Middle frontal gyrus (tissue), 1 donor: ENCODE data around the gene RRP1.

Experiments used
- DNase-seq: peaks from one replicate; pipeline ENCODE4 v3.0.0-alpha.2; 2015; ENCODE audit warnings: low spot score; ENCODE audit errors: extremely low spot score

RRP1 gene, protein sequence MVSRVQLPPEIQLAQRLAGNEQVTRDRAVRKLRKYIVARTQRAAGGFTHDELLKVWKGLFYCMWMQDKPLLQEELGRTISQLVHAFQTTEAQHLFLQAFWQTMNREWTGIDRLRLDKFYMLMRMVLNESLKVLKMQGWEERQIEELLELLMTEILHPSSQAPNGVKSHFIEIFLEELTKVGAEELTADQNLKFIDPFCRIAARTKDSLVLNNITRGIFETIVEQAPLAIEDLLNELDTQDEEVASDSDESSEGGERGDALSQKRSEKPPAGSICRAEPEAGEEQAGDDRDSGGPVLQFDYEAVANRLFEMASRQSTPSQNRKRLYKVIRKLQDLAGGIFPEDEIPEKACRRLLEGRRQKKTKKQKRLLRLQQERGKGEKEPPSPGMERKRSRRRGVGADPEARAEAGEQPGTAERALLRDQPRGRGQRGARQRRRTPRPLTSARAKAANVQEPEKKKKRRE

DNA sequence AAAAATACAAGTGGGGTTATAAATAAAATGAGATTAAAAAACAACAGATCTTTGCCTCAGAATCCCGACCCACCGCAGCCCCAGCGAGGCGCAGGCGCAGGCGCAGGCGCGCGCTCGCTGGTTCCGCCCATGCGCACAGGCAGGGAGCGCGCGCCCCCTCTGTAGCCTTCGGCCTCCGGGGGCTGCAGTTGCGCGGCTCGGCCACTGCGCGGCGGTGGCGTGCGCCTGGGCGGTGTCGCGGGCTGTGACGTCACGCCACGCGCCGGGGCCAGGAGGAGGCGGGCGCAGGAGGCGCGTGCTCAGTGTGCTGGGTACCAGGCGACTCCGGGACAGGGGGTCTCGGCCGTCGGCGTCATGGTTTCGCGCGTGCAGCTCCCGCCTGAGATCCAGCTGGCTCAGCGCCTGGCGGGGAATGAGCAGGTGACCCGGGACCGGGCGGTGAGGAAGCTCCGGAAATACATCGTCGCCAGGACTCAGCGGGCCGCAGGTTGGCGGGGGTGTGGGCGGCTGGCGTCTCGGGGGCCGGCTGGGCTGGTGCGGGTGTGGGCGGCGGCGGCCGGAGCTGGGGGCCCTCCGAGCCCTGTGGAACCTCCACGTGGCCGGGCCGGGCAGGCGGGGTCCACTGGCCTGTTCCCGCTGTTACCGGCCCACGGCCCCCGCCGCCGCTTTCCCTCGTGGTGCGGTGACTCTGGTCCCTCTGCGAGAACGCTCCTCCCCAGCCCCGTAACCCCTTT, at the start of gene RRP1:
Gene RRP1 (plus strand): TSS at position 302 of the 734 bp plus-strand sequence. CDS start 53 bp downstream, at position 355.
- peak; percentile 89 for DNase-seq

DNA sequence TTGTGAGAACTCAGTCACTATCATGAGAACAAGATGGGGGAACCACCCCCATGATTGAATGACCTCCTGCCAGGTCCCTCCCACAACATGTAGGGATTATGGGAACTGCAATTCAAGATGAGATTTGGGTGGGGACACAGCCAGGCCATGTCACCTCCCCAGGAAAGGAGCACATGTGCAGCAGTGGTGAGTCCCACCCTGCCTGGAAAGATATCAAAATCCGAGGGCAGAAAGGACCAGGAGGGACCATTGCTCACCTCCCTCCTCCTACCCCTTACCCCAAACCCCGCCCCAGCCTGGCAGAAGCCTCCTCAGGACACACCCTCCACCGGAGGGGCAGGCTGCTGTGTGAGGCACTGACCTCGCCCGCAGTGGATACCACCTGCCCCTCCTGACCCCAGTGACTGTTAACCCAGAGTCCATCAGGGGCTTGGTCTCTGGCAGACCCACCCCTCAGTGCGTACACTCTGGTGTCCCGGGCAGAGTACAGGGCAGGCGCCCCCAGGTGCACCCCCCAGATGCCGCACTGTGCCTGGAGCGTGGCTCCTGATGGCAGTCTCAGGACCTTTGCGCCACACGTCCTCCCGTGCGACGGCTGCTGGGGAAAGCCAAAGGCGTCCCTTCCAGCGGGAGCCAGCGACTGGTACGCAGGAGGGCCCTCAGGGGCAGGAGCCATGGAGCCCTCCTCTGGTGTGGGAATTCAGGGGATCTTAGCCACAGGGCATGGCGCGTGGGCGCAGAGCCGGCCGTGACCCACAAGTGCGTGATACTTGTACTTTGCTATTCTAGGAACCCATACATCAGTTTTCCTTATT, 49.5 kb upstream of the RRP1 start:
- DNase-seq = no peak

DNA sequence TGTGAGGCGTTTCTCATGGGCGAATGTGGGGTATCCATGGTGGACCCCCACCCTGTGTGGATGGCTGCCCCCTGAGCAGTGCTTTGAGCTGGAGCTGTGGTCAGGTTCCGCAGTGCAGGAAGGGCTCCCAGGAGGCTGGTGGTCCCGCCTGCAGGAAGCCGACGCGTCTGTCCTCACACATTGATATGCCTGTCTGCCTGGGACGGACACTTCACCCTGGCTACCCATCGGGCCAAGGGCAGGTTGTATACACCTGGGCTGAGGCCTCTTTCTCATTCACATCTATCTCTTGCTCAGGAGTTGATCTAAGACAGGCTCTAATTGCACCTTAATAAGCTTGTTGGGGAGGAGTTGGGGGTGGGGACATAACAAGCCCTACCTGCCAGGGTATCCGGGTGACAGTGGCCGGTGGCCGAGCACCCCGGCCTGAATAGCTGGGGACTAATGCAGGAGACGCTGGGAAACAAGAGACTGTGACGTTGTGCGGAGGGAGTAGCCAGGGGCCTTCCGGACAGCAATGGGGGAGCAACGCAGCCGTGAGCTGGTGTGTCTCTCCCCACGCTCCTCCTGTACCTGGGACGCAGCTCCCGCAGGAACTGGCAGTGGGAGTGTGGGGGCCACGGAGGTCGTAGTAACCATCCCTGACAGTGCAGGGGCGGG, 48.8 kb upstream of the RRP1 start:
- DNase-seq = no peak

DNA sequence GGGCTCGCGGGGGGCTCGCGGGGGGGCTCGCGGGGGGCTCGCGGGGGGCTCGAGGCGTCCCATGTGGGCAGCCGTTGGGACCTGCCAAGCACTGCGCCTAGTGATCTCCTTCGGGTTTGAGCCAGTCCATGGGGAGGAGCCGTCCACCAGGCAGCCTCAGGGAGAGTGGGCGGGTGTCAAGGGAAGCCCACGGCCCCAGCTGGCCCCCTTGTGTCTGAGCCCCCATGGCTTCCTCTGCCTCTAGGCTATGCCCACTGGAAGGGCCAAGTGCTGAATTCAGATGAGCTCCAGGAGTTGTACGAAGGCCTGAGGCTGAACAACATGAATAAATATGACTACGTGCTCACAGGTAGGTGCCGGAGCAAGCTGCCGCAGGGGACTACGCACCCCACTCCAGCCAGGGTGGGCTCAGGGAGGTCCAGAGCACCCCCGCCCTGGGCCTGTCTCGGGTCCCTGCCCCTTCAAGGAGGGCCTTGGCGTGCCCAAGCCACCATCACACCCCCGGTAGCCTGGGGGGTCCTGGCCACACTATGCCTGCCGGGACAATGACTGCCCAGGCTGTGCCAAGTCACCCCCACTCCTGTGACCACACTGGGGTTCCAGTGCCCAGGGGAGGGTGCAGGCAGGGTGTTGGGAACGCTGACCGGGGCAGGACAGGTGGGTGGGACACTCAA, 47.8 kb upstream of the RRP1 start:
- no peak for DNase-seq

DNA sequence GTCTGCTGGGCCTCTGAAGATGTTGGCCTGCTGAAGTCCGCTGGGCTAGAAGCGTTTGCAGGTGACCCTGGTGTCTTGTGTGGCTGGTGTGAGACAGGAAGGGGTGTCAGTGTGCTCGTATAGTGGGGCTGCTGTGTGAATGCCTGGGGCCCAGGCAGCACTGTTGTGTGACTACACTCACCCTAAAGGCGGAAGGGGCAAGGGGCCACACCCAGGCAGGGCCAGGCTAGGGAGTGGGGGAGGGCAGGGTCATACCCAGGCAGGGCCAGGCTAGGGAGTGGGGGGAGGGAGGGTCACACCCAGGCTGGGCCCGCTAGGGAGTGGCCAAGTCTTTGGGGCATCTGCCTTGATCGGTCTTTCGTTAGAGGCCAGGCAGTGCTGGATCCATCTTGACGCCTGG, 45.4 kb upstream of the RRP1 start:
- no peak for DNase-seq

DNA sequence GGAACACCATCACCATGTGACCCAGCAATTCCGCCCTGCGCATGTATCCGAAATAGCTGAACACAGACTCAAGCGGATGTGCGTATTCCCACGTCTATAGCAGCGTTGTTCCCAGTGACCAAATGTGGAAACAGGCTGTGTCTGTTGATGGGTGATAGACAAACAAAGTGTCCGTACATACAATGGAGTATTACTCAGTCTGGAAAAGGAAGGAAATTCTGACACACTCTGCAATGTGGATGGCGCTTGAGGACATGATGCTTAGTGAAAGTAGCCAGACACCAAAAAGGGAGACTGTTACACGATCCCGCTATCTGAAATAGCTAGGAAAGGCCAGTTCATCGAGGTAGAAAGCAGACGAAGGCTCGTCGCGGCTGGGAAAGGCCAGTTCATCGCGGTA, 44.7 kb upstream of the RRP1 start:
- DNase-seq = no peak

DNA sequence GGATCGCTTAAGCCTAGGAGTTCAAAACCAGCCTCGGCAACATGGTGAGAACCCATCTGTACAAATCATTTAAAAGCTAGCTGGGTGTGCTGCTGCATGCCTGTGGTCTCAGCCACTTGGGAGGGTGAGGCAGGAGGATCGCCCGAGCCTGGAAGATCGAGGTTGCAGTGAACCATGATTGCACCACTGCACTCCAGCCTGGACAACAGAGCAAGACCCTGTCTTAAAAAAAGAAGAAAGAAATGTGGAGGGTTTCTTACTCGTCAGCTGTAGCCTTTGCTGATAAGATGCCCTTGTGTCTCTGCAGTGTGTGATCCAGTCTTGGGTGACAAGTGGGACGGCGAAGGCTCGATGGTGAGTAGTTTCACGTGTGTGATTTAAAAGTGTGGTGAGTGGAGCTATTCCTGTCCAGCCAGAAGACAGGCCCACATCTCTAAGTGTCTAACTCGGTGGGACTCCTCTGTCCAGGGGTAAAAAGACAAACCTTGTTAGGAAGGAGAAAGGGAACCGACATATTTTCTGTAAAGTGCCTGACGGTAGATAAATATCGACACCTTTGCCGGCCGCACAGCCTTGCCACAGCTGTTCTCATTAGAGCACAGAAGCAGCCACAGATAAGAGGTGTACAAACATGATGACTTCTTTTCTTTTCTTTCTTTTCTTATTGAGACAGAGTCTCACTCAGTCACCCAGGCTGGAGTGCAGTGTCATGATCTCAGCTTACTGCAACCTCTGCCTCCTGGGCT, 43.4 kb upstream of the RRP1 start:
- no peak for DNase-seq

DNA sequence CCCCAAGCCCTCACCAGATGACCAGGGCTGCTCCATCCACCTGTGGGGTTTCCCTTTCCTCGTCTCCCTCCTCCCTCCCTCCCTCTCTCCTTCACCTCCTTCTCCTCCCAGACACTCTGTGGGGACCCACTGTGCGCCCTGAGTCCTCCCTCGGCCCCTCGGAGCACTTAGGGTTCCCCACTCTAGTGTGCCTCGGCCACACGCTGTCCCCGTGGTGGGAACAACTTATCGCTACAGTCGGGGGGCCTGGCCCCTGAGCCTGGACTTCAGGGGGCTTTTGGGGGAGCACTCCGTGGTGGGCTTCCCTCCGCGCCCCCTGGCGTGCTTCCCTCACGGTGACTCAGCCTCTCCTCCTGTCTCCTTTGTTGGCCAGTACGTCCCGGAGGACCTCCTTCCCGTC, 40.8 kb upstream of the RRP1 start:
- DNase-seq = no peak

DNA sequence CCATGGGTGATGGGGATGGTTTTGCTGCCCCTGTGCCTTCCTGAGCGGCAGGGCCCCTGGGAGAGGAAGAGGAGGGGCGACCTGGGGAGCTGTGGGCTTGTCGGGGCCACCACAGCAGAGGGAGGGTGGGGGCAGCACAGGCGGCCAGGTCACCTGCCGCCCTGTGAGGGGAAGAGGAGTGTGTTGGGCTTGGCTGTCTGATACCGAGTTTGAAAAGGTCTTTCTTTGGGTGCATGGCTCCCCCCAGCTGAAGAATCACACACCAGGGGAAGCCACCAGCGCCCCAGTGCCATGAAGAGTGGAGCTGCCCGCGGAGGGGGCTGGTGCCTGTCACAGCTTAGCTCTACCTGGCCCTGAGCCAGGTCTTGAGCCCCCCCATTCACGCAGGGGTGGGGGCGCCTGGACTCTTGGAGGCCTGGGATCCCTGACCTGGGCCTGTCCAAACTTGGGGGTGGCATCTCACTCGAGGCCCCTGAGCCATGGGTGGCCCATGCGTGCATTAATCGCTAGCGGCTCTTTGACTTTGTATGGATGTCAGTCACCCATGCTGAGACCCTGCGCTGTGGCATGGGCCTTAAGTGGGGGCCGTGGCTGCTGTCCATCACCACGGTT, 39.6 kb upstream of the RRP1 start:
- no peak for DNase-seq

DNA sequence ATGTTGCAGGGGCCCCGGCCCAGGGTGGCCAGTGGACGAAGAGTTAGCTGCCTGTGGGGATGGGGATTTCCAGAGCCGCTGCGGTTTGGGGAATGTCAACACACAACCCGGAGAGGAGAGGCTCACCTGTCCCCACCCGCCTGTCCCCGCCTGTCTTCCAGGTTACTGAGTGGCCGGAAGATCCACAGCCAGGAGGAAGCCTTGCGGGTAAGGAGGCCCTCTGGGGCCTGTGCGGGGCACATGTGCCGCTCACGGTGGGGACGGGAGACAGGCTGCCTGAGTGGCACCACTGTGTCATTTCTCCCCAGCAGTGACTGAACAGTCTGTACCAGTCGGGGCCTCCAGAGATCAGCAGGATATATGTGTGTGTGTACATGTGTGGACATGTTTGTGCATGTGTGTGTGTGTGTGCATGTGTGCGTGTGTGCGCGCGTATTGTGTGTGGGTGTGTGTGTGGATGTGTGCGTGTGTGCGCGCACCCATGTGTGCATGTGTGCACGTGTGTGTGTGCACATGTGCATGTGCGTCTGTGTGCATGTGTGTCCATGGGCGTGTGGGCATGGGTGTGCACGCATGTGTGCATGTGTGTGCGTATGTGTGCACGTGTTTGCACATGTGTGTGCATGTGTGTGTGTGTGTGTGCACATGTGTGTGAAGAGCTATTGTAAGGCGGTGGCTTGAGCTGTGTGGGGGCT, 38.9 kb upstream of the RRP1 start:
- no peak for DNase-seq

DNA sequence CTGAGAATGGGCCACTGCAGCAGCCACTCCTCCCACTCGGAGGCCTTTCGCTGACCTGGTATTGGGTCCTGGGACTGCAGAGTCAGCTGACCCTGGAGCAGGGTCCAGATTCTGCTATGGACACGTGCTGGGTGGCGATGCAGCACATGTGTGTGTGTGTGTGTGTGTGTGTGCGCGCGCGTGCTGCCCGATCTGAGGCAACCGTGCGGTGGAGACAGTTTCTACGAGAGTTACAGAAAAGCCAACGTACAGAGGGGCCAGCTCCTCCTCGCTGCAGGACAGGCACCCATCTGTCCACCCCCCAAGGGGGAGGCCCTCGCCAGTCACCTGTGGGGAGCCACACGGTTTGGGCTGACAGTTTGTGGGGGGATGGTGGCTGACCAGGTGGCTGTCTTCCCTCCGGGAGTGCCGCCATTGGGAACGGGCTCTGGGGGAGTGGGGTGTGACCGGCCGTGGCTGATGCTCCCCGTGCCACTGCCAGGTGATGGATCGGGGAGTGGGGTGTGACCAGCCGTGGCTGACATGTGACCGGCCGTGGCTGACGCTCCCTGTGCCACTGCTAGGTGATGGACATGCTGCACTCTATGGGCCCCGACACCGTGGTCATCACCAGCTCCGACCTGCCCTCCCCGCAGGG, 37.3 kb upstream of the RRP1 start:
- DNase-seq = no peak

DNA sequence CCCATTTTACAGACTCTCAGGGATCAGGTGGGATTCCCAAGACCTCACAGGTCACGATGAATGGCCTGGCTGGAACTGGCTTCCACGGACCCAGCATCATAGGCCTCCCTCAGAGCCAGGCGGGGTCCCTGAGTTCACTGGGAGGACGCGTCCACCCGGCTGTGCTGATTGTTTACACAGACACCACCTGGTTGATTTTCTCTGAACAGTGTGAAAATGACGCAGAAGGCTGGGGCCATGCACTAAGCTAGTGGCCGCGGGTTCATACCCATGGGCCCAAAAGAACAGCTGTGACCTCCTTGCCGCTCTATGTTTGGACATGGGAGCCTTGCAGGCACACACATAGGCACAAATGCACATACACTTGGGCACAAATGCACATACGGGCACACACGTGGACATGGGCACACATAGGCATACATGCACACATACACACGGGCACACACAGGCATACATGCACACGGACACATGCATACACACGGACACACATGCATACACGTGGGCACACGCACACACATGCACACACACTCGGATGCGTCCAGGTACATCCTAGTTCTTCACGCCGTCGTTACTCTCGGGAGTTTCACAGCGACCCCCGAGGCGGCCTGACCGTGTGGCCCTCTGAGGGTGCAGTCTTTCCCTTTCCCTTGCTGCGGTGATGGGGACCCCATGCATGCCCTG, 36.5 kb upstream of the RRP1 start:
- DNase-seq = no peak

DNA sequence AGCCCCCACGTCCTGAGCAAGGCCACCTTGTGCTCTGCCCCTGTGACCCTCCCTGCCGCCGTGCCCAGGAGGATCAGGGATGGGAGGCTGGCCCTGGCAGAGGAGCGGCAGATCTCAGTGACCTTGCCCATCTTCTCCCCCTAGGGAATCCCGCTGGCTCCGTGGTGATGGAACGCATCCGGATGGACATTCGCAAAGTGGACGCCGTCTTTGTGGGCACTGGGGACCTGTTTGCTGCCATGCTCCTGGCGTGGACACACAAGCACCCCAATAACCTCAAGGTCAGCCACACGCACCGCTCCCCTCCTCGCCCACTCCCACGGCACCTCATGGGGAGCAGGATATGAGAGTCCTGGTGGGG, 36.0 kb upstream of the RRP1 start:
- no peak for DNase-seq

DNA sequence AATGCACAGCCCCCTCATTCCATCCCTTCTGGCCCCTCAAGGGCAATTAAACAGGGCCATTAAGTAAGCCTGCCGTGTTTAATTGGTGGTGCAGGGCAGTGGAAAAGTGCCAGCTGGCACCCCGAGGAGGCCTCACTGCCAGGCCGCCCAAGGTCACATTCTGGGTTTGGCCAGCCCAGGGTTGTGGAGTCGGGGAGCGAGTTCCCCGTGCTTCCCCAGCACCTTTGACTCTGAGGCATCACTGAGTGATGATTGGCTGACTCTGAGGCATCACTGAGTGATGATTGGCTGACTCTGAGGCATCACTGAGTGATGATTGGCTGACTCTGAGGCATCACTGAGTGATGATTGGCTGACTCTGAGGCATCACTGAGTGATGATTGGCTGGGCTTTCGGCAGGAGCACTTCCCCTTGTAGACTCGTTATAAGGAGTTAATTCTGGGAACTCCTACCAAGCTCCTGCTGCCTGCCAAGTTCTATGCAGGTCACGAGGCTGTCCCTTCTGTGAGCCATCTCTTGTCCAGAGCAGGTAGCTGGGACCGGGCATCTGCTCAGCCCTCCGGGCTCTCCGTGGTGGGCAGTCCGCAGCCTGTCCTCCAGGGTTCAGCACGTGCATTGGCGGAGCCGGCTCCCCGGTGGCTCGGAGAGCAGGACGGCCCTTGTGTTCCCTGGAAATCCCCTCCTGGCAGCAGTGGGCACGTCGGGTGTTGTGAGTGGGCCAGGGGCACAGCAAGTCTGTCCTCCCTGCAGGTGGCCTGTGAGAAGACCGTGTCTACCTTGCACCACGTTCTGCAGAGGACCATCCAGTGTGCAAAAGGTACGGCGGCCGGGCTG, 34.2 kb upstream of the RRP1 start:
- DNase-seq = no peak

DNA sequence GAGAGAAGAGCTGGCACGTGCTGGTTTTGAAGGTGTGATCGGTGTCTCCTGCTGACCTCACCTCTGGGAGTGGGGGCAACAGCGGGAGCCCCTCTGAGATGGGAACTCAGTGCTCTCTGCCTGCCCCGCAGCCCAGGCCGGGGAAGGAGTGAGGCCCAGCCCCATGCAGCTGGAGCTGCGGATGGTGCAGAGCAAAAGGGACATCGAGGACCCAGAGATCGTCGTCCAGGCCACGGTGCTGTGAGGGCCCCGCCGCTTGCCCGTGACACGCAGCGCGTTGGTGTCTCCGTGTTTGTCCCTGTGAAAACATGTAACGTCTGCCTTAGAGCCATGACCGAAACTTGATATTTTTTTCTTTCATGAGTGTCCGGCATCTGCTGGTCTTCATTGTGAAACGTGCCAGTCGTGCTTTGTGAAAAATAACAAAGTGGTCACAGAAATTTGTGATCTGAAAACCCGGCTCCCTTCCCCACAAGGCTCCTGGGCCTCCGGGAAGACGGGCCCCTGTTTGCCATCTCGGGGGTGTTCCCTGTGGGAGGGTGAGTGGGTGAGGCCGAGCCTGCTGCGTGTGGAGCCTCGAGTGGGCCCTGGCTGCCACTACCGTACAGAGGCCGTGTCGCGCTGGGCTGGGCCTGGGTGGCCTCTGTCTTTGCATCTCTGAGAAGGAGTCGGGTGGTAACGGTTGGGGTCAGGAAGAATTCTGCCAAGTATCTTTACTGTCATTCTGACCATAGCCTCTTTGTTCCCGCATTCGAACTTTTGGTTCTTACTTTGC, 33.4 kb upstream of the RRP1 start:
- DNase-seq = no peak

DNA sequence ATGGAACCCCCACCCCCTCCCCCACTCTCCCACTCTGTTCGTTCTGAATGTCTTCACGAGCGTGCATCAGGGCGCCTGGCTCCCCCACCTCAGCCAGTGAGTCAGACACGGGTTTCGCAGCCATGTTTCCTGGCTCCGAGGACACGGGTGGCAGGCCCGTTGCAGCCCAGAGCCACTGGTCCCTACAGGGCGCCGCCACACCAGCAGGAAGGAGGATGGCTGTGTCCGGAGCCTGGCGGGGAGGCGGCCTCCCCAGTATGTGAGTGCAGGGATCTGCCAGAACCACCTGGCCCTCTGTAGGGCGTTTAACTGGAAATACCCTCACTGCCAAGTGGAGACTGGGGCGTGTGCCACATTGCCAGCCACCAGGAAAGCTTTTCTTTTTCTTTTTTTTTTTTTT, 31.8 kb upstream of the RRP1 start:
- DNase-seq = no peak
